Upper lobe of right lung (tissue), 1 donor: ENCODE results near the gene WDR49. TPM values are rescaled to one million over a fixed set of nuclear protein-coding genes. Genes with fewer than 3 reads are reported as not detected.
A peak's percentile ranks its signal among the peaks of the same experiment; 100 is the strongest.

ENCODE experiments used
- ATAC-seq: fragments of 200-7000 bp; cut with Tn5 transposase; one replicate; pipeline ENCODE4 v1.9.1; 2020; ENCODE audit warnings: mild to moderate bottlenecking, moderate library complexity
- DNase-seq: peaks from one replicate; pipeline ENCODE4 v3.0.0-alpha.2; 2020
- H3K27ac ChIP-seq: fragments of 200-600 bp; one replicate; pipeline ENCODE4 v1.8.0; 2022
- H3K27me3 ChIP-seq: fragments of 200-600 bp; one replicate; pipeline ENCODE4 v1.8.0; 2022; ENCODE audit warnings: mild to moderate bottlenecking
- H3K36me3 ChIP-seq: fragments of 200-600 bp; one replicate; pipeline ENCODE4 v1.8.0; 2022
- H3K4me1 ChIP-seq: fragments of 200-600 bp; one replicate; pipeline ENCODE4 v1.8.0; 2022
- H3K4me3 ChIP-seq: fragments of 200-600 bp; one replicate; pipeline ENCODE4 v1.8.0; 2022; ENCODE audit warnings: mild to moderate bottlenecking
- H3K9me3 ChIP-seq: fragments of 200-600 bp; one replicate; pipeline ENCODE4 v1.8.0; 2022
- CTCF ChIP-seq: fragments of 200-600 bp; IDR thresholded peaks from one replicate; pipeline ENCODE4 v1.8.0; 2022; ENCODE audit warnings: antibody characterized with exemption
- intact Hi-C: fragments of 100-400 bp; cut with DNase I; formaldehyde crosslinking; loops from one replicate; pipeline ENCODE4 v1.11.0; 2022
- total RNA-seq: library from RNA; stranded (reverse); fragmentation: NEBNext Ultra II Directional; extraction: Animal tissue kit (Norgen Biotek cat#: 25700); gene quantifications from one replicate; pipeline ENCODE4 v1.2.1, GENCODE V29; 2021
- donor health status: DM: no; HTN: yes; CAD: no; lungs with severe emphysema.

The WDR49 gene
- total RNA-seq, 1 donor from 2014 or later: 1.2 TPM

- no peak for TF ChIP-seq CTCF
- no peak for DNase-seq
- no peaks in the 10 kb centered on the region for H3K9me3 ChIP-seq
- H3K4me1 ChIP-seq: no peaks in the 10 kb centered on the region
- no peak for ATAC-seq
- H3K4me3 ChIP-seq: no peak overlapping the region
- no peaks in the 10 kb centered on the region for H3K27me3 ChIP-seq
- no peaks in the 10 kb centered on the region for H3K36me3 ChIP-seq
- intact Hi-C loops: no loop called here
- no peak overlapping the region for H3K27ac ChIP-seq
These were observed 12.8 kb upstream of the WDR49 start for GRCh38 chr3:167666563-167666962.

GRCh38 chr3:167662919-167663400 lies 9.2 kb upstream of the WDR49 start:
- Histone ChIP-seq H3K9me3 (no peaks in the 10 kb centered on the region), H3K4me3 (no peak overlapping the region), H3K4me1 (no peaks in the 10 kb centered on the region), H3K27ac (no peak overlapping the region), H3K36me3 (no peaks in the 10 kb centered on the region), H3K27me3 (no peaks in the 10 kb centered on the region)
- TF ChIP-seq CTCF: no peak
- DNase-seq (no peak), ATAC-seq (peak; percentile 57)
- intact Hi-C loops: no loop called here

DNA sequence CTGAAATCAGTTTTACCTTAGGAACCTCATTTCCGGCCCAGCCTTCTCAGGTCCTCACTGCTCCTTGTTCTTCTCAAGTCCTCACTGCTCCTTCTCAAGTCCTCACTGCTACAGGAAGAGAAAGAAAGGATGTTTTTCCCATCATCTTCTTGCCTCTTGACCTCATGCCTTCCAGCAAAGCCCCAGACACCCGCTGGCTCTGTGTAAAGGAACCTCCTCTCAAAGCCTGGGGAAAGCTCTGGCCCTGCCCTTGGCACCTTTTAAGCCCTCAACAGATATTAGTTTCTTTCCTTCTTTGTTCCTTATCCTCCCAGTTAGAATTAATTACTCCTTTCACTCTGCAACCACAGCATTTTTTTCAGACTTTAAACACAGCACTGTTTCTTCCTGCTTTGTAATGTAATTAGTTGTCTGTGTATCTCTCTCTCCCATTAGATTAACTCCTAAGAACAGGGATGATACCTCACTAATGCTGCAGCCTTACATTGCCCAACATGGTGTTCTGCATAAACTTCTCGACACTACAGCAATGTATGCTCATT lies 4.0 kb upstream of the WDR49 start:
- ATAC-seq: no peak

GRCh38 chr3:167656821-167657220 lies 3.1 kb upstream of the WDR49 start:
- H3K9me3 ChIP-seq: no peaks in the 10 kb centered on the region

More for the DNA sequence above, 4.0 kb upstream of the WDR49 start:
- intact Hi-C loops: no loop called here
- DNase-seq: no peak
- Histone ChIP-seq H3K27me3 (no peaks in the 10 kb centered on the region), H3K4me3 (no peak overlapping the region), H3K27ac (no peak overlapping the region), H3K36me3 (no peaks in the 10 kb centered on the region), H3K9me3 (no peaks in the 10 kb centered on the region), H3K4me1 (no peaks in the 10 kb centered on the region)
- TF ChIP-seq CTCF: no peak

DNA sequence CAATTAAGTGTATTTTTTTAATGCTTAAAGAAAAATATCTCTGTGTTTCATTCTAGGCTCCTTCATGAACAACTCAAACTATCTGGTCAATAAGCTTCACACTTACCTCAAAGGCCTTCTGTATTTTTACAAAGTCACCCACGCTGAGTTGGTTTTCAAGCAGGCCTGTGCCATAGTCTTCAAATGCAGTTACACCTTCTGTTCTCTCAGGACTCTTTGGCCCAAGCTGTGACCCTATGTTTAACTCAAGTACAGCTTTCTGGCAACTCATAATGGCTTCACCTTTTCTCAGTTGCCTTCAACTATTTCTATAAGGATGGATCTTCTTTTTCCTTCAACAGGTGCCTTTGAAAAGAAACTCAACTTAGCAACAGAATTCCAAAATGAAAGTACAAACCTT lies 587 bp downstream of the WDR49 start:
- TF ChIP-seq CTCF: no peak
- DNase-seq (no peak), ATAC-seq (no peak)
- no peak overlapping the region for H3K27ac ChIP-seq
- H3K4me1 ChIP-seq: no peaks in the 10 kb centered on the region
- H3K4me3 ChIP-seq: no peak overlapping the region
- H3K9me3 ChIP-seq: no peaks in the 10 kb centered on the region
- H3K27me3 ChIP-seq: no peaks in the 10 kb centered on the region
- intact Hi-C loops: no loop called here
- H3K36me3 ChIP-seq: no peaks in the 10 kb centered on the region

More at GRCh38 chr3:167656821-167657220, 3.1 kb upstream of the WDR49 start:
- intact Hi-C loops: no loop called here
- no peaks in the 10 kb centered on the region for H3K4me1 ChIP-seq
- H3K36me3 ChIP-seq: no peaks in the 10 kb centered on the region
- no peak overlapping the region for H3K27ac ChIP-seq
- no peak for DNase-seq
- no peaks in the 10 kb centered on the region for H3K27me3 ChIP-seq
- no peak for ATAC-seq
- TF ChIP-seq CTCF: no peak
- H3K4me3 ChIP-seq: no peak overlapping the region

DNA sequence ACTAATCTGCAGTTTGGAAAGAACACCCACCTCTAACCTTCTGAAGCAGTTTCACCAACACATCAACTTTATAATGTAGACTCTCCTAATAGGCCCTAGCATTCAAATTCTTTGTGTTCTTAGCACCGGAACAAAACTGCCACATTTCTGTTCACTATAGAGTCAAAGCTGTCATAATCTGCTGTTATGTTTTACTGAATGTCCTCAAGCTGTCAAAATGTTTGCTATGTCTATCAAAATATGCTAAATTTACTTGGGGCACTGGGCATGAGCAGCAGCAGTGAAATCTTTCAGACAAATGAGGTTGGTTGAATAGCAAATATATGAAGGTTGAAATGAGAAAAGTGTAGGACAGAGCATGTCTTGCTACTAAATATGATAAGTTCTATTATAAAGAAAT lies 1.9 kb downstream of the WDR49 start:
- Histone ChIP-seq H3K36me3 (no peaks in the 10 kb centered on the region), H3K27me3 (no peaks in the 10 kb centered on the region), H3K27ac (no peak overlapping the region), H3K4me1 (no peaks in the 10 kb centered on the region), H3K9me3 (no peaks in the 10 kb centered on the region), H3K4me3 (no peak overlapping the region)
- intact Hi-C loops: no loop called here
- TF ChIP-seq CTCF: no peak
- DNase-seq: no peak
- no peak for ATAC-seq
